GM21447 (cell line): Measurements from ENCODE around the gene FMN1.
"Not testable (repeated sequence)": the region's sequence is repeated elsewhere in the genome, so short reads cannot be mapped to it uniquely, and the experiment has no call there.

Experiments used
- ATAC-seq: cut with Tn5 transposase; IDR thresholded peaks from one replicate; pipeline ENCODE4 v1.9.1; 2021; ENCODE audit not compliant: unreplicated experiment

FMN1 gene

GRCh38 chr15:32990071-32990470, 204.4 kb downstream of the FMN1 start:
- ATAC-seq: no peak

GRCh38 chr15:32987067-32987466, 207.4 kb downstream of the FMN1 start:
- no peak for ATAC-seq

GRCh38 chr15:32986147-32986546, 208.4 kb downstream of the FMN1 start:
- ATAC-seq: no peak

GRCh38 chr15:32983679-32984078, 210.8 kb downstream of the FMN1 start:
- ATAC-seq: no peak

- ATAC-seq: no peak
Measured at GRCh38 chr15:32982001-32982400, 212.5 kb downstream of the FMN1 start.

- no peak for ATAC-seq
Measured at GRCh38 chr15:32981536-32981935, 213.0 kb downstream of the FMN1 start.

- no peak for ATAC-seq
Measured at GRCh38 chr15:32979710-32980109, 214.8 kb downstream of the FMN1 start.

- no peak for ATAC-seq
Measured at GRCh38 chr15:32977506-32977905, 217.0 kb downstream of the FMN1 start.

GRCh38 chr15:32974691-32975090, 219.8 kb downstream of the FMN1 start:
- no peak for ATAC-seq

GRCh38 chr15:32972686-32973085, 221.8 kb downstream of the FMN1 start:
- no peak for ATAC-seq

- no peak for ATAC-seq
Measured at GRCh38 chr15:32970847-32971246, 223.7 kb downstream of the FMN1 start.

GRCh38 chr15:32967521-32967920, 227.0 kb downstream of the FMN1 start:
- ATAC-seq: no peak

GRCh38 chr15:32966512-32966911, 228.0 kb downstream of the FMN1 start:
- no peak for ATAC-seq

- ATAC-seq: no peak
Measured at GRCh38 chr15:32965897-32966296, 228.6 kb downstream of the FMN1 start.

- no peak for ATAC-seq
Measured at GRCh38 chr15:32959077-32959476, 235.4 kb downstream of the FMN1 start.

- no peak for ATAC-seq
Measured at GRCh38 chr15:32957219-32957618, 237.3 kb downstream of the FMN1 start.

- ATAC-seq: no peak
Measured at GRCh38 chr15:32956711-32957110, 237.8 kb downstream of the FMN1 start.

- no peak for ATAC-seq
Measured at GRCh38 chr15:32956006-32956405, 238.5 kb downstream of the FMN1 start.

- ATAC-seq: no peak
Measured at GRCh38 chr15:32953533-32953910, 241.0 kb downstream of the FMN1 start.

GRCh38 chr15:32952901-32953532, 241.5 kb downstream of the FMN1 start:
- ATAC-seq: no peak

GRCh38 chr15:32951736-32952464, 242.6 kb downstream of the FMN1 start:
- ATAC-seq: no peak

GRCh38 chr15:32950051-32950450, 244.5 kb downstream of the FMN1 start:
- not testable (repeated sequence) for ATAC-seq

GRCh38 chr15:32946210-32946609, 248.3 kb downstream of the FMN1 start:
- no peak for ATAC-seq
